Activated naive CD8-positive, alpha-beta T cell treated with anti-CD3 and anti-CD28 coated beads, Interleukin-2, amount 50 U/mL, for 24 hours (primary cell): ENCODE data around the gene C1QL4.
"Not testable (repeated sequence)": the region's sequence is repeated elsewhere in the genome, so short reads cannot be mapped to it uniquely, and the experiment has no call there.

Experiments used
- ATAC-seq: fragments of 150-1000 bp; cut with Tn5 transposase; one replicate; pipeline ENCODE4 v1.10.0; 2021
- DNase-seq: peaks from one replicate; pipeline ENCODE4 v3.0.0; 2021
- H3K27ac Mint-ChIP-seq: one replicate; pipeline ENCODE4 v1.8.0; 2021; ENCODE audit warnings: mild to moderate bottlenecking, mixed read lengths
- H3K27me3 Mint-ChIP-seq: one replicate; pipeline ENCODE4 v1.8.0; 2021; ENCODE audit warnings: mixed read lengths
- H3K36me3 Mint-ChIP-seq: one replicate; pipeline ENCODE4 v1.8.0; 2021; ENCODE audit warnings: low read depth, mixed read lengths
- H3K4me1 Mint-ChIP-seq: one replicate; pipeline ENCODE4 v1.8.0; 2021; ENCODE audit warnings: mixed read lengths
- H3K4me3 Mint-ChIP-seq: one replicate; pipeline ENCODE4 v1.8.0; 2021; ENCODE audit warnings: mild to moderate bottlenecking, moderate library complexity, mixed read lengths
- H3K9me3 Mint-ChIP-seq: one replicate; pipeline ENCODE4 v1.8.0; 2021; ENCODE audit warnings: mixed read lengths

The C1QL4 gene

DNA sequence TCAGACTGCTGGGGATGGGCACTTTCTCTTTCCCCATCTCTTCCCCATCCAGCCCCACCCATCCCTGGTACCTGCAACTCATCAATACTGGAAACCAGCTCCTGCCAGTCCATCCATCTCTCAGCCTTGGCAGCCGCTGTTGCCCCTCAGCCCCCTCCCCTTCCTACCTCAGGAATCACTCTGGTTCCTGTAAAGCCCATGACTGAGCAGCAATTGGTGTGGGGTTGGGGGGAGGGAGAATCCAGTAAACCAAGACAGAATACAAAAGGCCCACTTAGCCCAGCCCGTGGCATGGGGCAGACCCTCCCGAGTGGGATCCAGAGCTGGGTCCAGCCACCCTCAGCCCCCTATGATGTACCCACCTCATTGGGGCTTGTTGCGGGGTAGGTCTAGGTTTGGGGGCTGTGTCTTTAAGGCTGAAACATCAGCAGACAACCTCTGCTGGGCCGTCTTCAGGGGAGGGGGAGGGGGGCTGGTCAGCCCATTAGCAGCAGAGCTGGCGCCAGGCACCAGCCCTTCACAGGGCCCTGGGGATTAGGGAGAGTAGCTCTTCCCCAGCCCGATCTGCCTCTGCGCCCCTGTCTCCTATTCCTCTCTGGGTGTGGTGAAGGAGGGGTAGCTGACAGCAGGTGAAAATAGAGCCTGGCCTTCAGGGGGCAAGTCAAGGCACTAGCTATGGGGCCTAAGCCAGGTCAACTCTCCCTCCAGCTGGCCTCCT is 42.7 kb downstream of the C1QL4 start:
- Mint-ChIP-seq H3K4me3 (no peak overlapping the region), H3K9me3 (no peaks in the 10 kb centered on the region), H3K36me3 (no peaks in the 10 kb centered on the region), H3K27ac (no peak overlapping the region), H3K27me3 (peaks cover 46% of the 10 kb centered on the region), H3K4me1 (peaks cover 16% of the 10 kb centered on the region)
- ATAC-seq (no peak), DNase-seq (no peak)

DNA sequence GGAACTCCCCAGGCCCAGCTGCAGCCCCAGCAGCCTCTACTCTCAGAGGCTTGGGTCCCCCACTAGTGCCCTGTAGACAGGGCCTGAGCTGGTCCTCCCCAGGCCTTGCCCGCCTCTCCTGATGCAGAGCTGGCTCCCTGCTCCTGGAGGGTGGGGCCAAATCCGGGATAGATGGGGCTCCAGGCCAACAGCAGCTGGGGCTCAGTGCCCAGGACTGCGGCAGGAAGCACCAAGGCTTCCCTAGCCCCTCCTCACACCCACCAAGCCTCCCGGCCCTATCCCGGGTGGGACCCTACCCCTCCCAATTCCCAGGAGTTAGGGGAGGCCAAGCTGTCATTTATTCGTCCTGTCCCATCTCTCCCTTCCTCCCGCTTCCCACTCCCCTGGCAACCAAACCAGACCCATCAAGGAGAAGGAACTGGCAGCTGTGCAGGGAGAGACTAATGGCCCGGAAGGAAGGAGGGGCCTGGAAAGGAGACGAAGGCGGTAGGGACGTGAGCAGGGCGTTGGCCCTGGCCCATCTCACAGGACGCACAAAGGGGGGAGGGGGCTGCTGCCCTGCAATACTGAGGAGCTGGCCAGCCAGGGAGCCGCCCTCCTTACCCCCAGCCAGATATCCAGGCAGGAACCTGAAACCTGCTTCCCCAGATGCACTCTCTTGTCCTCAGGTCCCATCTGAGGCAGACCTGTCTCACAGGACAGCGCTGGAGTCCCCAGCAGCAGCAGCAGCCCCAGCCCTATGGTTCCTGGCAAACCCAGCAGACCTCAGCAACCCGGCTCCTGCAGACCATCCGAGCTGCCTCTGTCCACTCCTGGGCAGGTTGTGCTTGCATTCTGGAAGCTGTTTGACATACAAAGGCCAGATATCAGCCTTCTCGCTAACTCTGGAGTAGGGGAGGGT is 43.7 kb downstream of the C1QL4 start:
- Mint-ChIP-seq H3K4me1 (peaks cover 13% of the 10 kb centered on the region), H3K4me3 (no peak overlapping the region), H3K36me3 (no peaks in the 10 kb centered on the region), H3K27ac (no peak overlapping the region), H3K9me3 (no peaks in the 10 kb centered on the region), H3K27me3 (peaks cover 44% of the 10 kb centered on the region)
- ATAC-seq (no peak), DNase-seq (no peak)

DNA sequence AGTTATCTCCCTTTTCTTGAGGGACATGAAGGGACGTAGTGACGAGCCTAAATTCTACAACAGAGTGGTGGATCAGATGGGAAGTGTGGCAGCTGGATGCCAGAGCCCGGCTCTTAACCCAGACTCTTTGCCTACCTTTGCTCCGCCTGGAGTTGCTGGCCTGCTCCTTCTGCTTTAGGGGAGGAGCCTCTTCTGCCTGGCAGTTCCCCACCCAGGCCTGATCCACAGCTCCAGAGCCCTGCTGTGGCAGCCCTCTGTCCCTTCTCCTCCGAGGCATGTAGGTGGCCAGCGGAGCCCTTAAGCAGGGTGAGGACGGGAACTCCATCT is 44.3 kb downstream of the C1QL4 start:
- Mint-ChIP-seq H3K9me3 (no peaks in the 10 kb centered on the region), H3K4me1 (peaks cover 12% of the 10 kb centered on the region), H3K36me3 (no peaks in the 10 kb centered on the region), H3K27me3 (peaks cover 44% of the 10 kb centered on the region), H3K4me3 (no peak overlapping the region), H3K27ac (no peak overlapping the region)
- DNase-seq (no peak), ATAC-seq (no peak)

DNA sequence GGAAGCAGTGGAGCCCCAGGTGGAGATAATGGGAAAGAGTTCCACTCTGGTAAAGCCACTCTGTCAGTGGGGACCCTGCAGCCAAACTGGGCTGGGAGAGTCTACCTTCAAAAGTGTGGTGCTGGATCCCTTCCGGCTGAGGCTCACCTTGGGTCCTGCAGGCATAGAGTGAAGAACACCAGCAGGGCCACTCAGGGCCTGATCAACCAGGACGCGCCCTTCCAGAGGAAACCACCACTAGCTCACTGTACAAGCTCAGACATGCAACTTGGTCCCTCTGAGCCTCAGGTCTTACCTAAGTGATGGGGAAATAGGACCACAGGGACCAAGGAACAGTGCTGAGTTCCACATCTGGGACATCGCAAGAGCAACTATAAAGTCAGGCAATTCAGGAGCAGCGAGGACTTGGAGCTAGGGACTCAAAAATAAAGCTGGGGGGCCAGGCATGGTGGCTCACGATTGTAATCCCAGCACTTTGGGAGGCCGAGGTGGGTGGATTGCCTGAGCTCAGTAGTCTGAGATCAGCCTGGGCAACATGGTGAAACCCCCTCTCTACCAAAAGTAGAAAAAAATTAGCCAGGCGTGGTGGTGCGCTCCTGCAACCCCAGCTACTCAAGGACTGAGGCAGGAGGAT is 47.9 kb downstream of the C1QL4 start:
- peaks cover 28% of the 10 kb centered on the region for H3K27me3 Mint-ChIP-seq
- H3K9me3 Mint-ChIP-seq = no peaks in the 10 kb centered on the region
- H3K4me1 Mint-ChIP-seq = no peaks in the 10 kb centered on the region
- DNase-seq = no peak
- no peaks in the 10 kb centered on the region for H3K36me3 Mint-ChIP-seq
- H3K4me3 Mint-ChIP-seq = no peak overlapping the region
- ATAC-seq = no peak
- H3K27ac Mint-ChIP-seq = no peak overlapping the region

DNA sequence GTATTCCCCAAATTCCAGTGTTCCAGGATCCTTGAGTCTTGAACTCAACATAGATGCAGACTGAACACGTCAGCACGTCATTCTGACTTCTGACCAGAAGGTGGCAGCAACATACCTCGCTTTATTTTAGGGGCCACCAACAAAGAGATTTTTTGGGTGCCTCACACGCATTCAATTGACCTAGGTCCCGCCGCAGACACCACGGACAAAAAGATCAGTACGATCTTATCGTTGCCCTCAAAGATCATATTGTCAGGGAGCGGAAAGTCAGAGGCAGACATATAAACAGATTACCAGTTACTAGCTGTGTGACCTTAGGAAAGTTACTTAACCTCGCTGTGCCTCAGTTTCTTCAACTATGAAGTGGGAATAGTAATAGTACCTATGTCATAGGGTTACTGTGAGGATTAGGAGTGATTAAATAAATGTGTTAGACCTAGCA is 48.6 kb downstream of the C1QL4 start:
- peak; percentile 64 for DNase-seq
- Mint-ChIP-seq H3K9me3 (no peaks in the 10 kb centered on the region), H3K36me3 (no peaks in the 10 kb centered on the region), H3K4me3 (no peak overlapping the region), H3K27ac (no peak overlapping the region), H3K4me1 (no peaks in the 10 kb centered on the region), H3K27me3 (peaks cover 22% of the 10 kb centered on the region)
- peak; percentile 49 for ATAC-seq

DNA sequence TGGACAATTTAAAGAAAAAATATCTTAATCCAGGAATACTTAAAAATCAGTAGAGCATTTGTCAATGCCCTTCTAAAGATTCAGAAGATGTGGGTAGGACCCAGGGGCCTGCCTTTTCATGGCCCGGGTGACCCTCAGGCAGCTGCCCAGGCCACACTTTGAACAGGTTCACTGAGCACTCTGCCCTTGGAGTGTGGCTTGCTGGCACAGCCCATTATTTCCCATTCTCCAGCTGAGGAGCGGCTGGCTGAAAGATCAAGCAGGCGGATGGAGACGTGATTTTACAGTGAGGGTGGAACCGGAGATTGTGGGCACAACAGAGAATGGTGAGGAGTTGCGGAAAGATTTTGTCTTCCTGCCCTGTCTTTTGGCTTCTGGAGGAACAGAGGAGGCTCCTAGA is 49.1 kb downstream of the C1QL4 start:
- Mint-ChIP-seq H3K27ac (no peak overlapping the region), H3K9me3 (no peaks in the 10 kb centered on the region), H3K4me3 (no peak overlapping the region), H3K36me3 (no peaks in the 10 kb centered on the region), H3K4me1 (no peaks in the 10 kb centered on the region), H3K27me3 (peaks cover 19% of the 10 kb centered on the region)
- DNase-seq (no peak), ATAC-seq (no peak)

DNA sequence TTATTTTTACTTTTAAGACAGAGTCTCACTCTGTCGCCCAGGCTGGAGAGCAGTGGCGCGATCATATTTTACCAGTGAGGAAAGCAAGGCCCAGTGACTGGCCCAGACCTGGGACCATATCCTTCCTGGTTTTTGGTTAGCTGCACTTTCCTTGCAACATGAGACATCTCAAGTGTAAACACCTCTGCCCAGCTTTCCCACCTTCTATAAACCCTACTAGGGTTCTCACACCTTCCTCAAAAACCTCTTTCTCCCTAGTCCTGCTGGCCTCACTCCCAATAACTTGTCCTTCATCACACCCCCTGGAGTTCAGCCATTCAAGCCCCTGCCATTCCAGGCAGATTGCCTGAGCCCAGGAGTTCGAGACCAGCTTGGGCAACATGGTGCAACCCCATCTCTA is 52.3 kb downstream of the C1QL4 start:
- H3K27ac Mint-ChIP-seq = no peak overlapping the region
- peaks cover 23% of the 10 kb centered on the region for H3K27me3 Mint-ChIP-seq
- H3K4me3 Mint-ChIP-seq = no peak overlapping the region
- no peak for ATAC-seq
- H3K4me1 Mint-ChIP-seq = no peaks in the 10 kb centered on the region
- no peaks in the 10 kb centered on the region for H3K9me3 Mint-ChIP-seq
- no peaks in the 10 kb centered on the region for H3K36me3 Mint-ChIP-seq
- DNase-seq = no peak

DNA sequence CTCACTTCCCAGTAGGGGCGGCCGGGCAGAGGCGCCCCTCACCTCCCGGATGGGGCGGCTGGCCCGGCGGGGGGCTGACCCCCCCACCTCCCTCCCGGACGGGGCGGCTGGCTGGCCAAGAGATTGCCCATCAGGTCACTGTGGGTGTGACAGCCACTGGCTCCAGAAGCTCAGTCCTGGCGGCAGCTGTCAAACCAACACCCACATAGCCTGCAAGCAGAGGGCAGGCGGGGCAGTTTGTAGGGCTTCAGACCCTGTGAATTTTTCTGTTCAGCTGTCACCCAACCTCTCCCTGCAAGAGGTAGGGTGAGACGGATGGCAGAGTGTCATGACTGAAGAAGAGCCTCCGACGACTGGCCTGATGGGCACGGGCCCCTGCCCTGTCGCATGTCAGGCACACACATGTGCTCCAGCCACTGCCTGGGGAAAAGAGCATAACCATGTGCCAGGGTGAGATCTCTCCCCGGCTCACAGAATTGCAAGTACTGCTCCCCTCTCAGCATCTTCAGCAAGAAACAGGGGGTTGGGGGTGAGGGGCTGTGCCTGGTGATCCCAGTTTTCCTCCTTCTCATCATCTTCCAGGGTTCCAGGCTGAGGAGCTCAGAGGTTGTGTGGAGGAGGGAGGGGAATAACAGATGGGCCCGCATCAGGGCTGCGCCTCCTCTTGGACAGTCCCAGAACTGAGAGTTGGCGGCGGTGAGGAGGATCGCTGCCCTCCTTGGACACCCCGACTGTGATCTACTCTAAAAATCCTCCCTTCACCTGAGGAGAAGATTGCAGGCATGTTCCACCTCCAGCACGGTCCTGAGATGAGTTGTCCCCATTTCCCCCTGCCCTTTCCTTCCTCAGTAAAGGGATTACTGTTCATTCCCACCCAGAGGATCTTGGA is 53.2 kb downstream of the C1QL4 start:
- Mint-ChIP-seq H3K4me3 (no peak overlapping the region), H3K4me1 (no peaks in the 10 kb centered on the region), H3K27ac (no peak overlapping the region), H3K27me3 (peaks cover 21% of the 10 kb centered on the region), H3K36me3 (no peaks in the 10 kb centered on the region), H3K9me3 (no peaks in the 10 kb centered on the region)
- DNase-seq (no peak), ATAC-seq (no peak)

DNA sequence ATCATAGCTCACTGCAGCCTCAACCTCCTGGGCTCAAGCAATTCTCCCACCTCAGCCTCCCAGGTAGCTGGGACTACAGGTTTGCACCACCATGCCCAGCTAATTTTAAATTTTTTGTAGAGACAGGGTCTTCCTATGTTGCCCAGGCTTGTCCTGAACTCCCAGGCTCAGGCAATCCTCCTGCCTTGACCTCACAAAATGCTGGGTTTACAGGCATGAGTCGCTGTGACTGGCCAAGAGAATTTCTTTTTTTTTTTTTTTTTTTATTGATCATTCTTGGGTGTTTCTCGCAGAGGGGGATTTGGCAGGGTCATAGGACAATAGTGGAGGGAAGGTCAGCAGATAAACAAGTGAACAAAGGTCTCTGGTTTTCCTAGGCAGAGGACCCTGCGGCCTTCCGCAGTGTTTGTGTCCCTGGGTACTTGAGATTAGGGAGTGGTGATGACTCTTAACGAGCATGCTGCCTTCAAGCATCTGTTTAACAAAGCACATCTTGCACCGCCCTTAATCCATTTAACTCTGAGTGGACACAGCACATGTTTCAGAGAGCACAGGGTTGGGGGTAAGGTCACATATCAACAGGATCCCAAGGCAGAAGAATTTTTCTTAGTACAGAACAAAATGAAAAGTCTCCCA is 54.1 kb downstream of the C1QL4 start:
- H3K4me1 Mint-ChIP-seq, DNase-seq, H3K9me3 Mint-ChIP-seq, H3K4me3 Mint-ChIP-seq, H3K27ac Mint-ChIP-seq, ATAC-seq, H3K36me3 Mint-ChIP-seq: not testable (repeated sequence)
- peaks cover 14% of the 10 kb centered on the region for H3K27me3 Mint-ChIP-seq
